ENCODE results near the gene TMEM91.

- TF ChIP-seq CTCF (IDR thresholded peaks at IDR 0.05; ENCODE audit: low read length) (no peak), EZH2 (IDR thresholded peaks at IDR 0.05; ENCODE audit: borderline replicate concordance, low read length) (no peak)
These were observed 19.2 kb upstream of the TMEM91 start for GRCh38 chr19:41356984-41357739.

All from OCI-LY1 (cell line).